HUDEP-2 (cell line): ENCODE measurements around the gene ZP1.

Experiments used
- DNase-seq, 76 experiments: peaks; one replicate each; lab custom pipeline; 2025; ENCODE audit not compliant: unreplicated experiment in 76 of 76; lab: John Stamatoyannopoulos, UW

Gene ZP1

GRCh38 chr11:60858731-60859464 is 8.4 kb upstream of the ZP1 start:
- DNase-seq: no peak

- DNase-seq: no peak
Observed at GRCh38 chr11:60859616-60860250, 7.6 kb upstream of the ZP1 start.

- no peak for DNase-seq
Observed at GRCh38 chr11:60860943-60861342, 6.4 kb upstream of the ZP1 start.

- no peak for DNase-seq
Observed at GRCh38 chr11:60862171-60862570, 5.2 kb upstream of the ZP1 start.

GRCh38 chr11:60863550-60864521 is 3.5 kb upstream of the ZP1 start:
- peak in 27 of 76 experiments; percentile 7 to 55 (median 25) for DNase-seq

- peak in 1 of 76 experiments; percentile 11 for DNase-seq
Observed at GRCh38 chr11:60864856-60865513, 2.4 kb upstream of the ZP1 start.

GRCh38 chr11:60867871-60868681 is 734 bp downstream of the ZP1 start:
- DNase-seq: no peak

- no peak for DNase-seq
Observed at GRCh38 chr11:60868682-60869450, 1.5 kb downstream of the ZP1 start.

- no peak for DNase-seq
Observed at GRCh38 chr11:60869451-60869825, 2.1 kb downstream of the ZP1 start.

- DNase-seq: no peak
Observed at GRCh38 chr11:60870276-60870675, 2.9 kb downstream of the ZP1 start.

- DNase-seq: no peak
Observed at GRCh38 chr11:60870733-60871377, 3.5 kb downstream of the ZP1 start.

- DNase-seq: peak in 2 of 76 experiments; percentile 28 to 44
Observed at GRCh38 chr11:60871378-60872061, 4.2 kb downstream of the ZP1 start.

GRCh38 chr11:60872124-60872960 is 5.0 kb downstream of the ZP1 start:
- no peak for DNase-seq

GRCh38 chr11:60872961-60873524 is 5.7 kb downstream of the ZP1 start:
- DNase-seq: no peak

GRCh38 chr11:60873533-60873932 is 6.2 kb downstream of the ZP1 start:
- DNase-seq: no peak

GRCh38 chr11:60874421-60875365 is 7.4 kb downstream of the ZP1 start:
- no peak for DNase-seq
